GM23338 (cell line): ENCODE results near the gene CCNB1IP1. TPM values are rescaled to one million over a fixed set of nuclear protein-coding genes. Genes with fewer than 3 reads are reported as not detected.
A peak's percentile ranks its signal among the peaks of the same experiment; 100 is the strongest.

Source experiments
- ATAC-seq: fragments of 200-7000 bp; cut with Tn5 transposase; 3 replicates; pipeline ENCODE4 v1.9.1; 2020
- DNase-seq: peaks from one replicate; pipeline ENCODE4 v3.0.0-alpha.2; 2015; ENCODE audit warnings: low spot score
- H2AFZ ChIP-seq: fragments of 200-600 bp; sonication (generic); 2 replicates; pipeline ENCODE4 v1.8.0; 2016; ENCODE audit warnings: antibody characterized with exemption, mild to moderate bottlenecking, moderate library complexity
- H3F3A ChIP-seq: fragments of 200-600 bp; sonication (generic); replicated peaks from 2 replicates; pipeline ENCODE4 v1.8.0; 2017; ENCODE audit warnings: antibody characterized with exemption, mixed run types, low read depth
- H3K27ac ChIP-seq: fragments of 200-600 bp; sonication (generic); 2 replicates; pipeline ENCODE4 v1.6.1; 2016; ENCODE audit warnings: low read depth
- H3K27me3 ChIP-seq: fragments of 200-600 bp; sonication (generic); 2 replicates; pipeline ENCODE4 v1.8.0; 2016; ENCODE audit warnings: mild to moderate bottlenecking, mixed run types, moderate library complexity; ENCODE audit not compliant: insufficient read depth
- H3K36me3 ChIP-seq: fragments of 200-600 bp; sonication (generic); 2 replicates; pipeline ENCODE4 v1.8.0; 2016; ENCODE audit warnings: mild to moderate bottlenecking; ENCODE audit not compliant: insufficient read depth
- H3K4me1 ChIP-seq: fragments of 200-600 bp; sonication (generic); 2 replicates; pipeline ENCODE4 v1.8.0; 2016; ENCODE audit warnings: mild to moderate bottlenecking, moderate library complexity; ENCODE audit not compliant: insufficient read depth
- H3K4me2 ChIP-seq: fragments of 200-600 bp; sonication (generic); 2 replicates; pipeline ENCODE4 v1.7.1; 2017; ENCODE audit warnings: mixed run types
- H3K4me3 ChIP-seq: fragments of 200-600 bp; sonication (generic); 2 replicates; pipeline ENCODE4 v1.6.1; 2016; ENCODE audit warnings: mixed run types
- H3K79me2 ChIP-seq: fragments of 200-600 bp; sonication (generic); replicated peaks from 2 replicates; pipeline ENCODE4 v1.8.0; 2017; ENCODE audit warnings: mild to moderate bottlenecking; ENCODE audit not compliant: insufficient read depth
- H3K9me2 ChIP-seq: fragments of 200-600 bp; sonication (generic); 2 replicates; pipeline ENCODE4 v1.8.0; 2017; ENCODE audit not compliant: insufficient read depth
- H4K20me1 ChIP-seq: fragments of 200-600 bp; sonication (generic); replicated peaks from 2 replicates; pipeline ENCODE4 v1.8.0; 2017; ENCODE audit warnings: mild to moderate bottlenecking; ENCODE audit not compliant: insufficient read depth
- H3K27ac Mint-ChIP-seq: 2 replicates; pipeline ENCODE4 v1.8.0; 2020; ENCODE audit warnings: inconsistent platforms, mild to moderate bottlenecking, moderate library complexity, mixed read lengths
- H3K27me3 Mint-ChIP-seq: 3 replicates; pipeline ENCODE4 v1.8.0; 2022; ENCODE audit warnings: low read depth, mild to moderate bottlenecking, moderate library complexity, mixed read lengths, inconsistent platforms; ENCODE audit not compliant: insufficient read depth, poor library complexity
- H3K36me3 Mint-ChIP-seq: 3 replicates; pipeline ENCODE4 v1.8.0; 2021; ENCODE audit warnings: low read depth, mild to moderate bottlenecking, inconsistent platforms, moderate library complexity, mixed read lengths
- H3K4me1 Mint-ChIP-seq: 3 replicates; pipeline ENCODE4 v1.8.0; 2020; ENCODE audit warnings: mild to moderate bottlenecking, inconsistent platforms, mixed read lengths
- H3K4me3 Mint-ChIP-seq: 3 replicates; pipeline ENCODE4 v1.8.0; 2021; ENCODE audit warnings: moderate library complexity, mild to moderate bottlenecking, inconsistent platforms, mixed read lengths
- H3K9me3 Mint-ChIP-seq: 3 replicates; pipeline ENCODE4 v1.8.0; 2020; ENCODE audit warnings: moderate library complexity, mild to moderate bottlenecking, inconsistent platforms, mixed read lengths
- CREB1 ChIP-seq: fragments of 250-450 bp; sonication (Bioruptor Pico); IDR thresholded peaks from 2 replicates; pipeline ENCODE4 v1.5.0; 2020; ENCODE audit warnings: low read depth, mild to moderate bottlenecking, moderate library complexity
- CTCF ChIP-seq, 2 experiments: fragments of 200-600 bp in 1 of 2; sonication (generic) in 1 of 2; conservative IDR thresholded peaks; 2 replicates each; pipeline versions ENCODE4 v1.5.1 to v1.6.1; 2016 to 2017; ENCODE audit warnings: antibody characterized with exemption in 2 of 2, low read depth in 2 of 2, mild to moderate bottlenecking in 2 of 2, moderate library complexity in 1 of 2
- EZH2 ChIP-seq: fragments of 200-600 bp; sonication (generic); IDR thresholded peaks from one replicate; pipeline ENCODE4 v1.8.0; 2017; ENCODE audit warnings: antibody characterized with exemption, mild to moderate bottlenecking, low read depth; ENCODE audit not compliant: unreplicated experiment
- JUNB ChIP-seq: IDR thresholded peaks from one replicate; pipeline ENCODE4 v1.6.1; 2016; ENCODE audit warnings: antibody characterized with exemption; ENCODE audit not compliant: unreplicated experiment
- NANOG ChIP-seq: IDR thresholded peaks from 2 replicates; pipeline ENCODE4 v1.6.1; 2016; ENCODE audit warnings: antibody characterized with exemption, borderline replicate concordance
- POLR2AphosphoS5 ChIP-seq: IDR thresholded peaks from 2 replicates; pipeline ENCODE4 v1.6.1; 2016; ENCODE audit warnings: antibody characterized with exemption, low read depth
- REST ChIP-seq: IDR thresholded peaks from one replicate; pipeline ENCODE4 v1.6.1; 2018; ENCODE audit warnings: antibody characterized with exemption; ENCODE audit not compliant: unreplicated experiment
- STAT1 ChIP-seq: IDR thresholded peaks from one replicate; pipeline ENCODE4 v1.6.1; 2016; ENCODE audit warnings: antibody characterized with exemption; ENCODE audit not compliant: unreplicated experiment
- ZNF114 ChIP-seq: fragments of 250-450 bp; sonication (Bioruptor Pico); IDR thresholded peaks from 2 replicates; pipeline ENCODE4 v1.5.0; 2020; ENCODE audit warnings: mild to moderate bottlenecking, moderate library complexity
- ZNF331 ChIP-seq: fragments of 250-450 bp; sonication (Bioruptor Pico); IDR thresholded peaks from 2 replicates; pipeline ENCODE4 v1.5.0; 2020; ENCODE audit warnings: low read depth, mild to moderate bottlenecking, moderate library complexity
- ZNF462 ChIP-seq: fragments of 250-450 bp; sonication (Bioruptor Pico); IDR thresholded peaks from 2 replicates; pipeline ENCODE4 v1.5.0; 2020; ENCODE audit warnings: mild to moderate bottlenecking, moderate library complexity
- polyA plus RNA-seq: library from polyadenylated mRNA; unstranded; fragments of >200 nt; fragmentation: Nextera tagmentation; extraction: Ambion mirVana; gene quantifications from 2 replicates; pipeline ENCODE4 v1.2.1, GENCODE V29; 2016
- total RNA-seq: library from RNA; depleted of rRNA; stranded (reverse); fragments of >200 nt; shearing (Covaris generic); gene quantifications from 2 replicates; pipeline ENCODE4 v1.2.3, GENCODE V29; 2014
- TF ChIP-seq, protein P1 (sequence below): IDR thresholded peaks from 2 replicates; pipeline ENCODE4 v1.6.1; 2016; ENCODE audit warnings: antibody characterized with exemption

Gene CCNB1IP1
- total and polyA plus RNA-seq, 2 experiments from 2014 or later: 108 to 254 TPM

DNA sequence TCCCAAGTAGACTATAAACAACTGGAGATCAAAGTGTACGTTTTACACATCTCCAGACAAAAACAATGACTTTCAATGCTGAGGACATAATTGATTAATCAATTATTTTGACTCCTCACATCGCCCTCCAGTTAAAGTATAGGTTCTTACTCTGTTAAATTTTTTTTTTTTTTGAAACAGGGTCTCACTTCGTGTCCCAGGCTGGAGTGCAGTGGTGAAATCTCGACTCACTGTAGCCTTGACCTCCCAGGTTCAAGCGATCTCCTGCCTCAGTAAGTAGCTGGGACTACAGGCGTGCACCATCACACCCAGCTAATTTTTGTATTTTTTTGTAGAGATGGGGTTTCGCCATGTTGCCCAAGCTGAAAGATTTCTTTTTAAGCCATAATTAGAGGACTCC is 938 bp upstream of the CCNB1IP1 start:
- H3K36me3 Mint-ChIP-seq: peaks cover 34% of the 10 kb centered on the region
- H3K4me3 ChIP-seq: no peak overlapping the region
- no peak overlapping the region for H3K27ac Mint-ChIP-seq
- peaks cover 16% of the 10 kb centered on the region for H3K4me1 ChIP-seq
- peaks cover 3% of the 10 kb centered on the region for H3K27me3 Mint-ChIP-seq
- no peaks in the 10 kb centered on the region for H3K9me2 ChIP-seq
- H3K4me1 Mint-ChIP-seq: peaks cover 23% of the 10 kb centered on the region
- DNase-seq (no peak), ATAC-seq (no peak)
- peaks cover 6% of the 10 kb centered on the region; the same call in 1 of the 2 replicates for H3K36me3 ChIP-seq
- H4K20me1 ChIP-seq: peaks cover 18% of the 10 kb centered on the region
- H2AFZ ChIP-seq: no peak overlapping the region
- no peaks in the 10 kb centered on the region; the same call in 1 of the 2 replicates for H3F3A ChIP-seq
- no peak overlapping the region for H3K4me3 Mint-ChIP-seq
- peaks cover 41% of the 10 kb centered on the region for H3K79me2 ChIP-seq
- no peaks in the 10 kb centered on the region for H3K9me3 Mint-ChIP-seq
- no peak overlapping the region for H3K27ac ChIP-seq
- 0 out of 2 replicates have a peak overlapping the region, but pooled peaks have one; percentile 66 for H3K4me2 ChIP-seq
- TF ChIP-seq JUNB (no peak), ZNF462 (CRISPR knock-in tag) (no peak), ZNF114 (CRISPR knock-in tag) (no peak), CREB1 (CRISPR knock-in tag) (no peak), NANOG (no peak), ZNF331 (CRISPR knock-in tag) (no peak), REST (no peak), EZH2 (no peak), CTCF (conservative IDR thresholded peaks at IDR 0.05; ENCODE audit: low read depth in 2 of 2) (no peak), POLR2AphosphoS5 (no peak), STAT1 (no peak)
- TF ChIP-seq, protein P1, sequence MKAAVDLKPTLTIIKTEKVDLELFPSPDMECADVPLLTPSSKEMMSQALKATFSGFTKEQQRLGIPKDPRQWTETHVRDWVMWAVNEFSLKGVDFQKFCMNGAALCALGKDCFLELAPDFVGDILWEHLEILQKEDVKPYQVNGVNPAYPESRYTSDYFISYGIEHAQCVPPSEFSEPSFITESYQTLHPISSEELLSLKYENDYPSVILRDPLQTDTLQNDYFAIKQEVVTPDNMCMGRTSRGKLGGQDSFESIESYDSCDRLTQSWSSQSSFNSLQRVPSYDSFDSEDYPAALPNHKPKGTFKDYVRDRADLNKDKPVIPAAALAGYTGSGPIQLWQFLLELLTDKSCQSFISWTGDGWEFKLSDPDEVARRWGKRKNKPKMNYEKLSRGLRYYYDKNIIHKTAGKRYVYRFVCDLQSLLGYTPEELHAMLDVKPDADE: no peak
- no peaks in the 10 kb centered on the region for H3K27me3 ChIP-seq
